Activated T-cell treated with anti-CD3 and anti-CD28 coated beads, Interleukin-2, amount 50 U/mL, for 72 hours (primary cell): ENCODE results near the gene FMNL1. TPM values are rescaled to one million over a fixed set of nuclear protein-coding genes. Genes with fewer than 3 reads are reported as not detected.

Experiments used
- ATAC-seq, 2 donors: fragments of 150-1000 bp; cut with Tn5 transposase; replicated peaks in 1 of 2; 2 replicates each; pipeline ENCODE4 v1.10.0; 2021; ENCODE audit warnings: moderate library complexity in 2 of 2, mild to moderate bottlenecking in 1 of 2
- DNase-seq, 2 donors: peaks; one replicate each; pipeline ENCODE4 v3.0.0; 2021 to 2022; ENCODE audit warnings: mixed read lengths in 1 of 2
- H3K27ac Mint-ChIP-seq: one replicate; pipeline ENCODE4 v1.8.0; 2022; ENCODE audit warnings: mild to moderate bottlenecking, moderate library complexity, mixed read lengths
- H3K27me3 Mint-ChIP-seq: one replicate; pipeline ENCODE4 v1.8.0; 2022; ENCODE audit warnings: low read depth, mixed read lengths
- H3K36me3 Mint-ChIP-seq, 2 donors: one replicate each; pipeline ENCODE4 v1.8.0; 2022; ENCODE audit warnings: mixed read lengths in 2 of 2, mild to moderate bottlenecking in 1 of 2; ENCODE audit not compliant: insufficient read depth in 2 of 2
- H3K4me1 Mint-ChIP-seq: one replicate; pipeline ENCODE4 v1.8.0; 2022; ENCODE audit warnings: low read depth, mixed read lengths
- H3K4me3 Mint-ChIP-seq, 2 donors: one replicate each; pipeline ENCODE4 v1.8.0; 2022; ENCODE audit warnings: mild to moderate bottlenecking in 2 of 2, mixed read lengths in 2 of 2, moderate library complexity in 2 of 2
- H3K9me3 Mint-ChIP-seq, 2 donors: one replicate each; pipeline ENCODE4 v1.8.0; 2022; ENCODE audit warnings: mixed read lengths in 2 of 2
- total RNA-seq, 2 donors: library from RNA; stranded (reverse); gene quantifications; one replicate each; pipeline ENCODE4 v1.2.3, GENCODE V29; 2022

The FMNL1 gene
- total RNA-seq, 2 donors from 2014 or later: 559 to 689 TPM

GRCh38 chr17:45274033-45274432 lies 52.3 kb downstream of the FMNL1 start:
- H3K4me3 Mint-ChIP-seq: no peak overlapping the region
- DNase-seq (no peak), ATAC-seq (no peak)
- H3K36me3 Mint-ChIP-seq: peaks cover 9 to 21% of the 10 kb centered on the region in 2 donors
- H3K9me3 Mint-ChIP-seq: no peaks in the 10 kb centered on the region
- no peak overlapping the region for H3K27ac Mint-ChIP-seq
- no peaks in the 10 kb centered on the region for H3K27me3 Mint-ChIP-seq
- H3K4me1 Mint-ChIP-seq: peaks cover 38% of the 10 kb centered on the region

- peaks cover 5 to 13% of the 10 kb centered on the region in 2 donors for H3K36me3 Mint-ChIP-seq
- no peak for ATAC-seq
- DNase-seq: no peak
- no peak overlapping the region for H3K27ac Mint-ChIP-seq
- no peak overlapping the region for H3K4me3 Mint-ChIP-seq
- no peaks in the 10 kb centered on the region for H3K27me3 Mint-ChIP-seq
- peaks cover 32% of the 10 kb centered on the region for H3K4me1 Mint-ChIP-seq
- H3K9me3 Mint-ChIP-seq: no peaks in the 10 kb centered on the region
Measured at GRCh38 chr17:45276031-45276430, 54.3 kb downstream of the FMNL1 start.

GRCh38 chr17:45277216-45277849 lies 55.6 kb downstream of the FMNL1 start:
- H3K4me1 Mint-ChIP-seq: peaks cover 32% of the 10 kb centered on the region
- peaks cover 4 to 10% of the 10 kb centered on the region in 2 donors for H3K36me3 Mint-ChIP-seq
- H3K27ac Mint-ChIP-seq: peak overlapping the region; percentile 59

GRCh38 chr17:45277992-45278391 lies 56.3 kb downstream of the FMNL1 start:
- peaks cover 9 to 14% of the 10 kb centered on the region in 2 donors for H3K36me3 Mint-ChIP-seq
- no peak for ATAC-seq
- H3K9me3 Mint-ChIP-seq: no peaks in the 10 kb centered on the region
- H3K27me3 Mint-ChIP-seq: no peaks in the 10 kb centered on the region
- H3K4me1 Mint-ChIP-seq: peaks cover 30% of the 10 kb centered on the region
- no peak overlapping the region for H3K4me3 Mint-ChIP-seq
- H3K27ac Mint-ChIP-seq: peak overlapping the region; percentile 59
- no peak for DNase-seq

More at GRCh38 chr17:45277216-45277849, 55.6 kb downstream of the FMNL1 start:
- Mint-ChIP-seq H3K4me3 (no peak overlapping the region), H3K27me3 (no peaks in the 10 kb centered on the region), H3K9me3 (no peaks in the 10 kb centered on the region)
- peak; percentile 83 to 87 for ATAC-seq
- peak; percentile 85 to 88 for DNase-seq

- Mint-ChIP-seq H3K27ac (peak overlapping the region; percentile 76), H3K4me3 (no peak overlapping the region)
Measured at GRCh38 chr17:45279898-45280297, 58.2 kb downstream of the FMNL1 start.

GRCh38 chr17:45282683-45283644 lies 61.3 kb downstream of the FMNL1 start:
- peak overlapping the region; percentile 67 for H3K27ac Mint-ChIP-seq
- no peaks in the 10 kb centered on the region for H3K9me3 Mint-ChIP-seq
- H3K36me3 Mint-ChIP-seq: peaks cover 20 to 30% of the 10 kb centered on the region in 2 donors
- H3K4me3 Mint-ChIP-seq: no peak overlapping the region
- ATAC-seq (no peak), DNase-seq (no peak)
- peaks cover 28% of the 10 kb centered on the region for H3K4me1 Mint-ChIP-seq
- H3K27me3 Mint-ChIP-seq: no peaks in the 10 kb centered on the region

More at GRCh38 chr17:45279898-45280297, 58.2 kb downstream of the FMNL1 start:
- no peaks in the 10 kb centered on the region for H3K9me3 Mint-ChIP-seq
- ATAC-seq: no peak
- no peaks in the 10 kb centered on the region for H3K27me3 Mint-ChIP-seq
- no peak for DNase-seq
- peaks cover 15 to 25% of the 10 kb centered on the region in 2 donors for H3K36me3 Mint-ChIP-seq
- H3K4me1 Mint-ChIP-seq: peaks cover 33% of the 10 kb centered on the region

- H3K36me3 Mint-ChIP-seq: peaks cover 20 to 30% of the 10 kb centered on the region in 2 donors
- no peak overlapping the region for H3K4me3 Mint-ChIP-seq
- no peaks in the 10 kb centered on the region for H3K9me3 Mint-ChIP-seq
- no peaks in the 10 kb centered on the region for H3K27me3 Mint-ChIP-seq
- ATAC-seq: peak in 1 of 2 donors; percentile 9
- DNase-seq: no peak
- peak overlapping the region; percentile 67 for H3K27ac Mint-ChIP-seq
- peaks cover 21% of the 10 kb centered on the region for H3K4me1 Mint-ChIP-seq
Measured at GRCh38 chr17:45283711-45284110, 62.0 kb downstream of the FMNL1 start.

- H3K27ac Mint-ChIP-seq: peak overlapping the region; percentile 67
- no peaks in the 10 kb centered on the region for H3K27me3 Mint-ChIP-seq
- DNase-seq (peak; percentile 46 to 54), ATAC-seq (peak; percentile 49 to 60)
- peaks cover 19% of the 10 kb centered on the region for H3K4me1 Mint-ChIP-seq
- H3K4me3 Mint-ChIP-seq: no peak overlapping the region
- no peaks in the 10 kb centered on the region for H3K9me3 Mint-ChIP-seq
- H3K36me3 Mint-ChIP-seq: peaks cover 18 to 30% of the 10 kb centered on the region in 2 donors
Measured at GRCh38 chr17:45284176-45285140, 62.8 kb downstream of the FMNL1 start.

GRCh38 chr17:45286286-45286685 lies 64.6 kb downstream of the FMNL1 start:
- Mint-ChIP-seq H3K4me3 (no peak overlapping the region), H3K4me1 (peaks cover 13% of the 10 kb centered on the region), H3K27me3 (no peaks in the 10 kb centered on the region), H3K36me3 (peaks cover 20 to 35% of the 10 kb centered on the region in 2 donors), H3K27ac (no peak overlapping the region), H3K9me3 (no peaks in the 10 kb centered on the region)
- DNase-seq (no peak), ATAC-seq (no peak)

GRCh38 chr17:45287526-45288500 lies 66.1 kb downstream of the FMNL1 start:
- no peak overlapping the region for H3K4me3 Mint-ChIP-seq
- no peak overlapping the region for H3K27ac Mint-ChIP-seq
- H3K36me3 Mint-ChIP-seq: peaks cover 17 to 27% of the 10 kb centered on the region in 2 donors
- DNase-seq (no peak), ATAC-seq (no peak)
- no peaks in the 10 kb centered on the region for H3K9me3 Mint-ChIP-seq
- peaks cover 25% of the 10 kb centered on the region for H3K4me1 Mint-ChIP-seq
- no peaks in the 10 kb centered on the region for H3K27me3 Mint-ChIP-seq

- no peak for ATAC-seq
- no peak overlapping the region for H3K4me3 Mint-ChIP-seq
- H3K27me3 Mint-ChIP-seq: no peaks in the 10 kb centered on the region
- peaks cover 34% of the 10 kb centered on the region for H3K4me1 Mint-ChIP-seq
- H3K27ac Mint-ChIP-seq: no peak overlapping the region
- peaks cover 14 to 23% of the 10 kb centered on the region in 2 donors for H3K36me3 Mint-ChIP-seq
- H3K9me3 Mint-ChIP-seq: no peaks in the 10 kb centered on the region
- no peak for DNase-seq
Measured at GRCh38 chr17:45288825-45289224, 67.1 kb downstream of the FMNL1 start.
